VCaP (cell line): Measurements from ENCODE around the gene MGLL.

Source experiments
- H3K27ac ChIP-seq: fragments of 450-650 bp; 2 replicates; pipeline ENCODE4 v1.5.1; 2017
- TF ChIP-seq, protein P1 (sequence below): fragments of 450-650 bp; conservative IDR thresholded peaks from 2 replicates; pipeline ENCODE4 v1.5.1; 2017; ENCODE audit warnings: mild to moderate bottlenecking, moderate library complexity

The MGLL gene

DNA sequence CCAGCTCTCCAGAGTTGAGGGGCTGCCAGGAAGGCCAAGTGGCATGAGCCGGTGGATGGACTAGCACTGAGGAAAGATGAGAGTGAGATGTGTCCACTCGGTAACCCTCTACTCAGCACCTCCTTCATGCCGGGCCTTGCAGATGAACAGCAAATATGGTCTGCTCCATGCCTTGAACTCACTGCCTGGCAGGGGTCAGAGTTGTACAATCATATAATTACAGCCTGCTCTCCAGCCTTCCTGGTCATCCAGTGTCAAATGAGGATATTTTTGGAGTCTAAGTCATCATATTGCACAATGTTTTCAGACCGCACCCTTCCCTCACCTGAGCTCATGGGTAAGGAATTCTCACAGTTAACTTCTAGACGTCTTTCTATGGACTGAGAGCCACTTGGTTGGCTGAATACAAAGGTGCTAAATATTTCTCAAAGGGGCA lies 4.9 kb downstream of the MGLL start:
- TF ChIP-seq, protein P1, sequence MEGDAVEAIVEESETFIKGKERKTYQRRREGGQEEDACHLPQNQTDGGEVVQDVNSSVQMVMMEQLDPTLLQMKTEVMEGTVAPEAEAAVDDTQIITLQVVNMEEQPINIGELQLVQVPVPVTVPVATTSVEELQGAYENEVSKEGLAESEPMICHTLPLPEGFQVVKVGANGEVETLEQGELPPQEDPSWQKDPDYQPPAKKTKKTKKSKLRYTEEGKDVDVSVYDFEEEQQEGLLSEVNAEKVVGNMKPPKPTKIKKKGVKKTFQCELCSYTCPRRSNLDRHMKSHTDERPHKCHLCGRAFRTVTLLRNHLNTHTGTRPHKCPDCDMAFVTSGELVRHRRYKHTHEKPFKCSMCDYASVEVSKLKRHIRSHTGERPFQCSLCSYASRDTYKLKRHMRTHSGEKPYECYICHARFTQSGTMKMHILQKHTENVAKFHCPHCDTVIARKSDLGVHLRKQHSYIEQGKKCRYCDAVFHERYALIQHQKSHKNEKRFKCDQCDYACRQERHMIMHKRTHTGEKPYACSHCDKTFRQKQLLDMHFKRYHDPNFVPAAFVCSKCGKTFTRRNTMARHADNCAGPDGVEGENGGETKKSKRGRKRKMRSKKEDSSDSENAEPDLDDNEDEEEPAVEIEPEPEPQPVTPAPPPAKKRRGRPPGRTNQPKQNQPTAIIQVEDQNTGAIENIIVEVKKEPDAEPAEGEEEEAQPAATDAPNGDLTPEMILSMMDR, result no peak
- no peak overlapping the region for H3K27ac ChIP-seq

DNA sequence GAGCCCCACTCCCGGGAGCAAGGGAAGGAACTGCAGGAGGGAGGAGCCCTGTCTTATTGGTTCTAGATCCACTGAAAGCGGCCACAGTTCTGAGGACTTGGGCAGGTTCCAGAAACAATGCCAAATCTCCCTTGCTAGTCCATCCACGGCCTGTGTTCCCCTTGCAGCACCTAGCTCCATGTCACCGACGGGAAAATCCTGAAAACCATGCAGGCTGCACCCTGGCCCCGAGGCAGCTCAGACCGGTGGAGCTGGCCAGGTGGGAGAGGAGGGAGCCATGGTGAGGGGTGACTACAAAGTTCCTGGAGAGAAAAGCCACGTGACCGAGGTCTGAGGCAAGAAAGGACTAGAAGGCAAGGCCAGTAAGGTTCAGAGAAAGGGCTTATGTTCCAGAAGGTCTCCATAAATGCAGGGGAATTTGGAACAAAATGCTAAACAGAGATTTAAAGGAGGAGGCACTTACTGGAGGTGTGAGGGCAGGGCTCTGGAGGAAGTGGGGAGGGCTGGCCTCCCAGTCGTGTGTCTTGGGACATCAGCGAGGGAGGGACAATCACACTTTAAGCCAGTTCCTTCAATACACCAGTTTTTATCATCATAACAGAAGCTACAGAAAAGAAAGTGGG lies 5.4 kb downstream of the MGLL start:
- no peak overlapping the region for H3K27ac ChIP-seq

DNA sequence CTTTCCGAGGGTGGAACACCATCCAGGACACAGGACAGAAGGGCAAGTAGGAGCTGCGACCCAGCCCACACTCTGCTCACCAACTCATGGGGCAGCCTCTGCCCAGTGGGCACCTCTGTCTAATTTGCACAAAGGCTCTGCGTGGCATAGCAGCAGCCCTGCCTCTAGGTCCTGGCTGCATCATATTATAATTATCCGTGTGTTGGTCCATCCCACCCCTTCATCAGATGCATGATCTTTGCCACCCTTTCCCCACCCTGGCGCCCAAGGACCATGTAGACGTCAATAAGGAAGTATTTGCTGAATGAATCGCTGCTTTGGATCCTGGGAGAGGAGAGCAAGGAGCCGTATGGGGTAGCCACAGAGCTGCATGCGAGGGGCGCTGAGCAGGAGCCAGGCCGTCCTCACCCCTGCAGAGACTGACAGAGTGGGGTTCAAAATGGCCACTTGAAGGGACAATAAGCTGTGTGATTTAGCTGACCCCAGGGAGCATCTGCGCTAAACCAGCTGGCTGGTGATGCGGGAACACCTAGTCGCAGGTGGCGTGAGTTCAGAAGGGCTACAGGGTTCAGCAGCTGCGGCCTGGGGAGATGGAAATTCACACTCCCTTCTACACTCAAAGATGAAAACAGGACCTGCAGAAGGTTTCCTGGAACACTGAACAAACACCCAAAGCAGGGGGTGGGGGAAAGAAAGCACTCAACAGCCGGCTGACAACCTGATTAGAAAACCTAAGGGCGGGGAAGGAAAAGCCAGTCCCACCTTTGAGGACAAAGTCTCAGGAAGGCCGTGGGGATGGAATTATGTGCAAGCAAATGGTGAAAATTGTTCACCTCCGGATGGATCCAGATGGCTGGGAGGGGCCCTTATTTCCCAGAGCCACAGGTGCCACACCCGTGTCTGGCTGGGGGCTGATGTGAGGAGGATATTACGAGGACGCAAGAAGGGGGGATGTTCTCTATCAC lies 6.4 kb downstream of the MGLL start:
- TF ChIP-seq, protein P1, result no peak
- no peak overlapping the region for H3K27ac ChIP-seq

More for the DNA sequence above, 5.4 kb downstream of the MGLL start:
- TF ChIP-seq, protein P1, result no peak

DNA sequence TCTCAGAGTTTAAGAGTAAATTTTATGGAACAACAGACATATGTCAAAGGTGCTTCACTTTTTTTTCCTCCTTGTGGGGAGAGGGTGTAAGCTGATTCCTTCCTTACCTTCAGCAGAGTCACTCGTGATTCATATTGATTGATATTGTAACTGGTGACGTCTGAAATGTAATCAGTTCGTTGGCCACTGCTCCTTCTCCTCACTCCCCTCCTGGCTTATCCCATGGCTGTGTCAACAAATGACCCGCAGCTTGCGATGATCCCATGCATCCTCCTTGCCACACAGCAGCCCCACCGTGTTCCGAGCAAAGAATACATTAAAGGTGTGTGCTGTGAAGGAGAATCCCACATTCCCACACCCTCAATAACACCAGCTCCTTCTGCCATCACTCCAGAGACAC lies 7.3 kb downstream of the MGLL start:
- no peak overlapping the region for H3K27ac ChIP-seq
- TF ChIP-seq, protein P1, result no peak

DNA sequence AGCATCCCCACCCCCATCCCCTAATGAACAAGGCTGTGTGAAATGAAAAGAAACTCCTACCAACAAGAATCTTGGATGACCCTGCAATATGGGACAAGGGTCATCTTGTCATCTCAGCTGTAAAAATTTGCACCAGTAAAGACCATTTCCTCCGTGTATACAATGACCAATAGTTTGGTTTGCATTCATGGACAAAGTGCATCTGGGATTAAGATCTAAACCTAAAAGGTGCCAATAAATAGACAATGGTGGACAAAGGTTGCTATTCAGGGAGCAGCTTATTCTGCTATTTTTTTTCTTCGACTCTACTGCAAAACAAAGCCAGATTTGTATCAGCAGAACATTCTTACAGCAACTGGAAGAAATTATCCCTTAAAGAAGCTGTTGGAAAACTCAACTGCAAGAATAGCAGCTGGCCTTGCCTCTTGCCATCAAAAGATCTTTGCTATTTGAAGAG lies 8.0 kb downstream of the MGLL start:
- TF ChIP-seq, protein P1, result no peak
- H3K27ac ChIP-seq, result no peak overlapping the region

DNA sequence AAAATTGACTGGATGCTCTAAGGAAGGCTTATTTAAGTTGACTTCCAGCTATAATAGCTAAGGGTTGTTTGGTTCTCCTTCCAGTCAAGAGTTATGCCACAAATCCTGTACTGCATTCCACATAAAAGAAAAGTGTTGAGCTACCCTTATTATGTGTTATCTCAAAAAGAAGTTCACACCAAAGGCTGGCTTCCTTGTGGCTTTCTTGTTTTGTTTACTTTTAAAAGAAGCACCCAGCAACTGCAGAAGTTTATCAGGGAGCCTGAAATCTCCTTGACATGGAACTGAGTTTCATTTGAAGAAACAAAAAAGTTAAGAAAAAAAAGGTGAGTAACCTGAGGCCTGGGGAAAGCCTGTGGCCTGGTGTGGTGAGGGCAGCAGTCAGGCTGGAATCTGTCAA lies 10.2 kb downstream of the MGLL start:
- TF ChIP-seq, protein P1, result no peak

DNA sequence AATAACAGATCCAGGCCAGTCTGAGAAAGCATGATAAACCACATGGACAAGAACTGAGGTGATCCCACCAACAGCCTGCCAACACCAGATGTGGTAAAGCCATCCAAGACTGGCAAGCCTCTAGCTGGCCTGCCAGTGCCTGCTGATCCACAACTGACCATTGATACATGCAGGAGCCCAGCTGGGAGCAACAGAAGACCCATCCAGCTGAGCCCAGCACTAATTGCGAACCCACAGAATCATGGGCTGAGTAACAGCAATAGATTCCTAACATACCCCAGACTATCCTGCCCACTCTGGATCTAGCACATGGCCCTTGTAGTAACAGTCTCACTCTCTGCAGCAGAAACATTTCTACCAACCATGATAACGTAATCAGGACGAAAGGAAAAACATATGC lies 10.6 kb downstream of the MGLL start:
- no peak overlapping the region for H3K27ac ChIP-seq
- TF ChIP-seq, protein P1, result no peak

More for the DNA sequence above, 10.2 kb downstream of the MGLL start:
- no peak overlapping the region for H3K27ac ChIP-seq
